GM12801 (cell line): ENCODE data around the gene SCYGR3.

Experiments
- TF ChIP-seq, protein P1 (sequence below): IDR thresholded peaks from one replicate; pipeline ENCODE4 v1.5.1; 2011; ENCODE audit warnings: control low read depth; ENCODE audit not compliant: insufficient read length; ENCODE audit errors: extremely low read depth

SCYGR3 gene

DNA sequence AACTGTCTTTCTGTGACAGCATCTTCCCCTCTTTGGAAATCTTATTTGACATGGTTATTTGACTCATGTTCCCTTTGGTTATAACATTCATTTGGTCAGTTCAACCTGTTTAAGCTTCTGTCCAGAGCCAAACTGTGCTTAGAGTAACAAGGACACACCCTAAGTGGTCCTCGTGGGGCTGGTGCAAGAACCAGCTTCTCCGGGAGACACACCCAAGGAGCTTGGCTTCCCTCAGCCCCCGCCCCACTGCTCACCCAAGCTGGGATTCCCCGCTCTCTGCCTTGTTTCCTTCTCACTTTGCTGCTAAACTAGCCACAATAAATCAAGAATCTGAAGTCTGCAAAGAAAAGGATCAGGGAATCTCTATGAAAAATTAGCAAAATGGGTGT, 1.4 kb downstream of the SCYGR3 start:
- TF ChIP-seq, protein P1, sequence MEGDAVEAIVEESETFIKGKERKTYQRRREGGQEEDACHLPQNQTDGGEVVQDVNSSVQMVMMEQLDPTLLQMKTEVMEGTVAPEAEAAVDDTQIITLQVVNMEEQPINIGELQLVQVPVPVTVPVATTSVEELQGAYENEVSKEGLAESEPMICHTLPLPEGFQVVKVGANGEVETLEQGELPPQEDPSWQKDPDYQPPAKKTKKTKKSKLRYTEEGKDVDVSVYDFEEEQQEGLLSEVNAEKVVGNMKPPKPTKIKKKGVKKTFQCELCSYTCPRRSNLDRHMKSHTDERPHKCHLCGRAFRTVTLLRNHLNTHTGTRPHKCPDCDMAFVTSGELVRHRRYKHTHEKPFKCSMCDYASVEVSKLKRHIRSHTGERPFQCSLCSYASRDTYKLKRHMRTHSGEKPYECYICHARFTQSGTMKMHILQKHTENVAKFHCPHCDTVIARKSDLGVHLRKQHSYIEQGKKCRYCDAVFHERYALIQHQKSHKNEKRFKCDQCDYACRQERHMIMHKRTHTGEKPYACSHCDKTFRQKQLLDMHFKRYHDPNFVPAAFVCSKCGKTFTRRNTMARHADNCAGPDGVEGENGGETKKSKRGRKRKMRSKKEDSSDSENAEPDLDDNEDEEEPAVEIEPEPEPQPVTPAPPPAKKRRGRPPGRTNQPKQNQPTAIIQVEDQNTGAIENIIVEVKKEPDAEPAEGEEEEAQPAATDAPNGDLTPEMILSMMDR, result no peak

DNA sequence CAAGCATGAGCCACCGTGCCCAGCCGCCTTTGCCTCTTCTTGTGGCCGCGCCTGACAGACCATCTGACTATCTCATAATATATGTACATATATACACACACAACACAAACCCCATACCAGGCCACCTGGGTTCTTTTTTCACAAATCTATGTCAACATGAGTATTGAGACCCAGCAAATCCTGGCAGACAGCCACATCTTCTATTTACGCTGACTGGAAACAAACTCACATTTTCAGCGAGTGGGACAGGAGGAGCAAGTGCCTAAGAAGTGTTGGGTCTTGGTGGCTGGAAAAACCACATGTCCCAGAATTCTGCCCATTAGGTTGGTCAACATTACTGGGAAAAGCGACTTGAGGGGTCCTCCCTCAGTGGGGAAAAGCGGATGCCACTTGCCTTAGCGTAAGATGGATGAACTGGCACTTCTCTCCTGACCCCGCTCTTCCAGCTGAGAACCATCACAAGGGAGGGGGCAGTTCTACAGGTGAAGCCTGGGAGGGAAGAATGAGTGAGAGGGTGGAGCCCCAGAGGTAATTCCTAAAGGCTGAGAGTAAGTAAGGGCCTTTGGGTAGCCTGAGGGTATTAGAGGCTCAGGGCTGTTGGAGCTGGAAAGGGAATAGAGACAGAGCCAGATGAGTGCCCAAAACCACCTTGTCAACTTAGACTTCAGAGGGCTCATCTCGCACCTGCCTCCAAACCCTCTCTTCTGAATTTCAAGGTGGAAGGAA, 1.9 kb downstream of the SCYGR3 start:
- TF ChIP-seq, protein P1, result no peak

DNA sequence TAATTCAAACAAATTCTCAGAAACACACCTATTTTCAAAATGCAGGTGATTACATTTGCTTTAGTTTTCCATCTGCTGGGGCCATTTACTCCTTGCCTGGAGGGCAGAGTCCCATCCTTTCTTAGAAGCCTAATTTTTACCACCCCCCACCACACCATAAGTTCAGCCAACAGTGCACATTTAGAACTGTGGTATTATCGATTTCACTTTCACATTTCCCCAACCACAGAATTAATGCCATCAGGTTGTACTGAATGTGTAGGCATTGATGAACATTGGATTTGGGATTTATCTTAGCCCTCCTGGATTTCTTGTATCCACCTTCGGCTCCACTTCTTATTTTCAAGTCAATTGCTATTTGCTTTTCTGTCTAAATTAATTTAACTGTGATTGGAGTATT, 4.5 kb downstream of the SCYGR3 start:
- TF ChIP-seq, protein P1, result no peak

DNA sequence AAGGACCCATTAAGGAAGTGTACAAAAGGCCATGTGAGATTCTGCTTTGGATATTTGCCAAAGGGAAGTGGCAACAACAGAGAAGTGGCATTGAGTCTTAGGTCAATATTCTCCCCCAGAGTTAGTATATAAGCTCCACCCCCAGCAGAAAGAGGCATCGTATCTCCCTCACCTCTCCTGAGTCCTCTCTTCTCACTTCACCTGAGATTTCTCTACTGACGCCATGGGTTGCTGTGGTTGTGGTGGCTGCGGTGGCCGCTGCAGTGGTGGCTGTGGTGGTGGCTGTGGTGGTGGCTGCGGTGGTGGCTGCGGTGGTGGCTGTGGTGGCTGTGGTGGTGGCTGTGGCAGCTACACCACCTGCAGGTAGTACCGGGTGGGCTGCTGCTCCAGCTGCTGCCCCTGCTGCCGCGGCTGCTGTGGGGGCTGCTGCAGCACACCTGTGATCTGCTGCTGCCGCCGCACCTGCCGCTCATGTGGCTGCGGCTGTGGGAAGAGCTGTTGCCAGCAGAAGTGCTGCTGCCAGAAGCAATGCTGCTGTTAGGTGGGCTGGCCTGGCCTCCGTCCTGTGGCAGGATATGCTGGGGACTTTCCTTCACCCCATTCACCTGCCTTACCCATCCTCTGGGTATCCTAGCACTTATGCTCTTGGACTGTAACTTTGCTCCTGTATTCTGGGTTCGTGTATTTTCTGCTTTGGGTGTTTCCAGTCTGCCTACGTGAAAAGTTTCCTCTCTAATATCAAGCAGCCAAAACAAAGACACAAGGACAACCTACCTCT, 5.9 kb downstream of the SCYGR3 start:
- TF ChIP-seq, protein P1, result no peak

DNA sequence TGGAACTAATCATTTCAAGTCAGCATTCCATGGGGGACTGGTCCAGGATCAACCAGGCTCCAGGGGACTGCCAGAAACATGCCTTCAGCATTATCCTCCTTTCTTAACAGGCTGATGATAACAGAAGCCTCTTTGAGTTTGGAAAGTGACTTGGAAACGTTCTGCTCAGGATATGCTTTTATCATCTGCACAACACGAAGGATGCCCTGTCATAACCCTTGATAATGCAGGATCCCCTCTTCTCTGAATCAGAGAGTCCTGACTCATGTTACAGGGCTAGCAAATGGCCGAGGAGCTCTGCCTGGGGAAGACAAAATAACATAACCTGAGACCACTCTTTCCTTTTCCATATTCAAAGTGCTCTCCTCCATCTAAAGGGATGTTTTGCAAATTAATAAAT, 6.7 kb downstream of the SCYGR3 start:
- TF ChIP-seq, protein P1, result no peak

DNA sequence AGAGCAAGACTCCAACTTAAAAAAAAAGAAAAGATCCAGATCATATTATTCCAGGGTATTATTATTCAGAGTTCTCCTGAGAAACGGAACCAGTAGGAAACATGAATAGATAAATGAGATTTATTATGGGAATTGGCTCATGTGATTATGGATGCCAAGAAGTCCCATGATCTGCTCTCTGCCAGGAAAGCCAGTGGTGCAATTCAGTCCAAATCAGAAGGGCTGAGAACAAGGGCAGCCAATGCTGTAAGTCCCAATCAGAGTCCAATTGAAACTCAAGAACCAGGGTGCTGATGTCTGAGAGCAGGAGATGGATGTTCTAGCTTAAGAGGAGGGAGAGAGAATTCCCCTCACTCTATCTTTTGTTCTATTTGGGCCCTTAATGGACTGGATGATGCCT, 8.2 kb downstream of the SCYGR3 start:
- TF ChIP-seq, protein P1, result no peak

DNA sequence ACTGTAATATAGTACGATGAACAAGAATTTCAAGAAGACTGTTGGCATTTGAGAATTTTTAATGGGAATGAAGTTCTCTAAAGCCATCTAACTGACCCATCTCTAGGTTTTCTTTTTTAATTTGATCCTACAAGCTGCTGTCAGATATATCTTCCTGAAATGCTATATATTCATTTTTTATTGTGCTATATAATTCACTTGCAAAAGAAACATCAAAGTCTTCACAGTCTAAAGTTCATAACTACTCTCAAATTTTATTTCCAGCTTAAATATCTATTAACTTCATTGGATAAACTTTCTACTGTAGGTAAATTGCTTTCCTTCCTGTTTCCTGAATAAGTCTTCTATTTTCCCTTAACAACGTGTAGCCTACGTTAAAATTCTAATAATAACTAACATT, 12.3 kb downstream of the SCYGR3 start:
- TF ChIP-seq, protein P1, result no peak
